GM12875 (cell line): ENCODE results near the gene RBPJ.

Source experiments
- H3K4me3 ChIP-seq: one replicate; pipeline ENCODE4 v1.5.1; 2011; ENCODE audit warnings: low read depth, low read length, control low read depth
- TF ChIP-seq, protein P1 (sequence below): IDR thresholded peaks from 2 replicates; pipeline ENCODE4 v1.5.1; 2011; ENCODE audit warnings: low read depth, mild to moderate bottlenecking, control low read depth, inconsistent platforms, low read length, moderate library complexity, borderline replicate concordance; ENCODE audit not compliant: insufficient read depth

RBPJ gene

GRCh38 chr4:26426892-26427291 is 106.1 kb downstream of the RBPJ start:
- H3K4me3 ChIP-seq = no peak overlapping the region
- TF ChIP-seq, protein P1, sequence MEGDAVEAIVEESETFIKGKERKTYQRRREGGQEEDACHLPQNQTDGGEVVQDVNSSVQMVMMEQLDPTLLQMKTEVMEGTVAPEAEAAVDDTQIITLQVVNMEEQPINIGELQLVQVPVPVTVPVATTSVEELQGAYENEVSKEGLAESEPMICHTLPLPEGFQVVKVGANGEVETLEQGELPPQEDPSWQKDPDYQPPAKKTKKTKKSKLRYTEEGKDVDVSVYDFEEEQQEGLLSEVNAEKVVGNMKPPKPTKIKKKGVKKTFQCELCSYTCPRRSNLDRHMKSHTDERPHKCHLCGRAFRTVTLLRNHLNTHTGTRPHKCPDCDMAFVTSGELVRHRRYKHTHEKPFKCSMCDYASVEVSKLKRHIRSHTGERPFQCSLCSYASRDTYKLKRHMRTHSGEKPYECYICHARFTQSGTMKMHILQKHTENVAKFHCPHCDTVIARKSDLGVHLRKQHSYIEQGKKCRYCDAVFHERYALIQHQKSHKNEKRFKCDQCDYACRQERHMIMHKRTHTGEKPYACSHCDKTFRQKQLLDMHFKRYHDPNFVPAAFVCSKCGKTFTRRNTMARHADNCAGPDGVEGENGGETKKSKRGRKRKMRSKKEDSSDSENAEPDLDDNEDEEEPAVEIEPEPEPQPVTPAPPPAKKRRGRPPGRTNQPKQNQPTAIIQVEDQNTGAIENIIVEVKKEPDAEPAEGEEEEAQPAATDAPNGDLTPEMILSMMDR = no peak

DNA sequence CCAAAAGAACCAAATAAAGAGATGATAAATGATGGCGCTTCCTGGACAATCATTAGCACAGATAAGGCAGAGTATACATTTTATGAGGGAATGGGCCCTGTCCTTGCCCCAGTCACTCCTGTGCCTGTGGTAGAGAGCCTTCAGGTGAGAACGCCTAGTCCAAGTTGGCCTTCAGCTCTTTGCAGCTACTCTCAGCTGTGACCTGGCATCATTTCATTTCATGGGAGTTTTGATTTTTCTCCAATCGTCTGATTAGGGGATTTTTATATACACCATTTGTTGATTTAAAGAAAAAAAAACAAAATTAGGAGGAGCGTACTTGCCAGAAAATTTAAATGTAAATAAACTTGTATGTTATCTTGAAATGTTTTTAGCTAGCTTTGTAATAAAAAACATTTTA is 109.1 kb downstream of the RBPJ start:
- TF ChIP-seq, protein P1 = no peak
- H3K4me3 ChIP-seq = no peak overlapping the region

DNA sequence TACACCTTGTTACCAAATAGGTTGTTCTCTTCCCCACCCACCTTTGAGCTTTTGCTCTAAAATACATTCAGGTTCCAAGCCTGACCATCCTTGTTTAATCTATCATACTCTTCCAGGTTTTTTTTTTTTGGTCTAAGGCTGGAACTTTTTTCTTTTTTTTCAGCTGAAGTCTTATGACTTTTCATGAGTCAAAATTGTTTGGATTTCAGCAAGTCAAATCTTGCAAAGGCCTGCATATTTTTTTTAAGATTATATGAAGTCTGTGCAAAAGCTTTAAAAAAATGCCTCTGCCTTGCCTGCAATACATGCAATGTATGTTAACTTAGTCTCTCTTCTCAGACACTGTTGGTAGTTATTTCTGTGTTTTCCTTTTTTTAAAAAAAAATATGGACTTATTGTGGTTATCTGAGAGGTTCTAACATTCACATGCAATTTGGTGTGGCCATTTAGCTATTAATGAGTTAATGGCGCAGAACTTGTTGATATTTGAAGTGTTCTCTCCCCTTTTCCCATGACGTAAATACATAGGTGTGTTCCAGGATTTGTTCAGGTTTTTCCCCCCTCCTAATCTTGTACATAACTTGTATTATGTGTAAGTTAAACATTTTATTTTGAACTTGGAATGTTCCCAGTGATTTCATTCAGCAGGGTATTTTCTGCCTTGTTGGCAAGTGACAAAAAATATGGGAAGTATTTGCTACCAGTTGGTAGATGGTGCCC is 110.8 kb downstream of the RBPJ start:
- no peak overlapping the region for H3K4me3 ChIP-seq
- TF ChIP-seq, protein P1 = no peak

GRCh38 chr4:26432419-26432818 is 111.6 kb downstream of the RBPJ start:
- TF ChIP-seq, protein P1 = no peak

GRCh38 chr4:26433556-26433955 is 112.7 kb downstream of the RBPJ start:
- TF ChIP-seq, protein P1 = no peak
- no peak overlapping the region for H3K4me3 ChIP-seq

More at GRCh38 chr4:26432419-26432818, 111.6 kb downstream of the RBPJ start:
- no peak overlapping the region for H3K4me3 ChIP-seq

DNA sequence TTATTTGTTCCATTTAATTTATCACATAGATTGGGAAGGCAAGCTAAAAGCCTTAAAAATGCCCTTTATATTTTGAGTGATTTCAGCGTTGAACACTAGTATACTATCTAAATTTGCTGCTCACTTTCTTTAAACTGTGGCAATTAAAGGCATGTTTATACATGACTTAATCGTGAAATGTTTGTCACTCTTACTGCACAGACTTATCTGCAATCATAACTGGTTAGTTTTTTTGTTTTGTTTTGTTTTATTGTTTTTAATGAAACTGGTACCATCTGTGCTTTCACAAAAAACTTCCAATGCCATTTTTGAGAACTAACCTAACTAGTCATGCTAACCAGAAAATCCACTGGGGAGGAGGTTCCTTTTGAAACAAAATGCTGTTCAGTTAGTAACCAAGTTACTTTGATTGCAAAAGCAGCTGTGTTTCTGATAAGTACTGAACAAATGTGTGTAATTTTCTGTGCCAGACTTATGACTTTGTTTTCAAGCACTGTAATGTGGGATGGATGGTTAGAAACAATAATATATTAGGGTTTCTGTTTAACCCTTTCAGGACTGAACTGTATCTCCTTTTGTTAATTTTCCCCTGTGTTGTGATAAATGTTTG is 113.3 kb downstream of the RBPJ start:
- TF ChIP-seq, protein P1 = no peak

GRCh38 chr4:26441102-26441501 is 120.3 kb downstream of the RBPJ start:
- H3K4me3 ChIP-seq = no peak overlapping the region
- TF ChIP-seq, protein P1 = no peak

More for the DNA sequence above, 113.3 kb downstream of the RBPJ start:
- H3K4me3 ChIP-seq = no peak overlapping the region
